Activated naive CD8-positive, alpha-beta T cell treated with anti-CD3 and anti-CD28 coated beads, Interleukin-2, amount 10 ng/mL, durations not matched to agents 7 days and 5 days (primary cell): ENCODE measurements around the gene LDLRAP1. TPM values are rescaled to one million over a fixed set of nuclear protein-coding genes. Genes with fewer than 3 reads are reported as not detected.

Experiments
- ATAC-seq: fragments of 150-1000 bp; cut with Tn5 transposase; one replicate; pipeline ENCODE4 v1.10.0; 2021; ENCODE audit warnings: low read depth, moderate library complexity
- POLR2A ChIA-PET: fragments of 350-600 bp; sonication (Branson Sonifier 250); formaldehyde crosslinking; loops from one replicate; lab custom pipeline; 2021; ENCODE audit warnings: antibody characterized with exemption; lab: Charles Lee
- DNase-seq: peaks from one replicate; pipeline ENCODE4 v3.0.0; 2021
- H3K27ac Mint-ChIP-seq: one replicate; pipeline ENCODE4 v1.8.0; 2022; ENCODE audit warnings: mild to moderate bottlenecking, mixed read lengths
- H3K27me3 Mint-ChIP-seq: one replicate; pipeline ENCODE4 v1.8.0; 2022; ENCODE audit warnings: mild to moderate bottlenecking, moderate library complexity, mixed read lengths
- H3K36me3 Mint-ChIP-seq: one replicate; pipeline ENCODE4 v1.8.0; 2021; ENCODE audit warnings: mild to moderate bottlenecking, mixed read lengths
- H3K4me1 Mint-ChIP-seq: one replicate; pipeline ENCODE4 v1.8.0; 2021; ENCODE audit warnings: mixed read lengths
- H3K4me3 Mint-ChIP-seq: one replicate; pipeline ENCODE4 v1.8.0; 2022; ENCODE audit warnings: mild to moderate bottlenecking, moderate library complexity, mixed read lengths
- H3K9me3 Mint-ChIP-seq: one replicate; pipeline ENCODE4 v1.8.0; 2021; ENCODE audit warnings: mixed read lengths
- total RNA-seq, 2 experiments: library from RNA; stranded (reverse); gene quantifications; one replicate each; pipeline ENCODE4 v1.2.3, GENCODE V29; 2021

The LDLRAP1 gene
- total RNA-seq, 2 experiments from 2014 or later: 77.3 to 79.6 TPM

GRCh38 chr1:25543005-25543424 lies 391 bp upstream of the LDLRAP1 start:
- H3K4me3 Mint-ChIP-seq: peak overlapping the region; percentile 42
- DNase-seq: no peak
- H3K4me1 Mint-ChIP-seq: peaks cover 26% of the 10 kb centered on the region
- peaks cover 5% of the 10 kb centered on the region for H3K36me3 Mint-ChIP-seq
- no peak overlapping the region for H3K27ac Mint-ChIP-seq
- ATAC-seq: no peak
- H3K9me3 Mint-ChIP-seq: no peaks in the 10 kb centered on the region
- H3K27me3 Mint-ChIP-seq: peaks cover 2% of the 10 kb centered on the region
- POLR2A ChIA-PET: interaction anchor here (1.2 to 2.4 kb wide), 5 partner anchors 11 to 76 kb away, joined by 3 to 13 read pairs (median 7); no protein-coding TSS in a partner anchor

GRCh38 chr1:25544243-25544764 lies 898 bp downstream of the LDLRAP1 start:
- peaks cover 5% of the 10 kb centered on the region for H3K36me3 Mint-ChIP-seq
- H3K4me1 Mint-ChIP-seq: peaks cover 38% of the 10 kb centered on the region
- peak overlapping the region; percentile 88 for H3K4me3 Mint-ChIP-seq
- peaks cover 2% of the 10 kb centered on the region for H3K27me3 Mint-ChIP-seq
- POLR2A ChIA-PET: interaction anchor here (1.2 to 2.4 kb wide), 4 partner anchors 9 to 23 kb away, joined by 4 to 13 read pairs (median 8); no protein-coding TSS in a partner anchor
- no peaks in the 10 kb centered on the region for H3K9me3 Mint-ChIP-seq
- no peak for ATAC-seq
- H3K27ac Mint-ChIP-seq: peak overlapping the region; percentile 70
- DNase-seq: no peak

- no peak for ATAC-seq
- H3K27me3 Mint-ChIP-seq: peaks cover 2% of the 10 kb centered on the region
- no peak for DNase-seq
- peak overlapping the region; percentile 70 for H3K27ac Mint-ChIP-seq
- POLR2A ChIA-PET: interaction anchor here (1.9 to 2.4 kb wide), 2 partner anchors 9 to 20 kb away, joined by 9 to 13 read pairs; no protein-coding TSS in a partner anchor
- H3K9me3 Mint-ChIP-seq: no peaks in the 10 kb centered on the region
- H3K4me1 Mint-ChIP-seq: peaks cover 43% of the 10 kb centered on the region
- H3K4me3 Mint-ChIP-seq: peak overlapping the region; percentile 88
- peaks cover 5% of the 10 kb centered on the region for H3K36me3 Mint-ChIP-seq
Observed at GRCh38 chr1:25544819-25545218, 1.4 kb downstream of the LDLRAP1 start.

GRCh38 chr1:25545767-25546166 lies 2.4 kb downstream of the LDLRAP1 start:
- ATAC-seq (no peak), DNase-seq (no peak)
- peak overlapping the region; percentile 88 for H3K4me3 Mint-ChIP-seq
- no peaks in the 10 kb centered on the region for H3K9me3 Mint-ChIP-seq
- H3K27me3 Mint-ChIP-seq: peaks cover 2% of the 10 kb centered on the region
- peaks cover 53% of the 10 kb centered on the region for H3K4me1 Mint-ChIP-seq
- POLR2A ChIA-PET: interaction anchor here (2.1 kb wide), 1 partner anchor 19 kb away, joined by 6 read pairs; no protein-coding TSS in a partner anchor
- H3K27ac Mint-ChIP-seq: no peak overlapping the region
- peaks cover 5% of the 10 kb centered on the region for H3K36me3 Mint-ChIP-seq

GRCh38 chr1:25546193-25546592 lies 2.8 kb downstream of the LDLRAP1 start:
- ATAC-seq (no peak), DNase-seq (no peak)
- peaks cover 2% of the 10 kb centered on the region for H3K27me3 Mint-ChIP-seq
- H3K4me1 Mint-ChIP-seq: peaks cover 56% of the 10 kb centered on the region
- POLR2A ChIA-PET: interaction anchor here (2.1 kb wide), 1 partner anchor 19 kb away, joined by 6 read pairs; no protein-coding TSS in a partner anchor
- no peak overlapping the region for H3K27ac Mint-ChIP-seq
- peaks cover 5% of the 10 kb centered on the region for H3K36me3 Mint-ChIP-seq
- no peak overlapping the region for H3K4me3 Mint-ChIP-seq
- H3K9me3 Mint-ChIP-seq: no peaks in the 10 kb centered on the region

- Mint-ChIP-seq H3K27ac (peak overlapping the region; percentile 91), H3K36me3 (peaks cover 6% of the 10 kb centered on the region), H3K27me3 (no peaks in the 10 kb centered on the region), H3K9me3 (no peaks in the 10 kb centered on the region), H3K4me3 (peak overlapping the region; percentile 74), H3K4me1 (peaks cover 75% of the 10 kb centered on the region)
- POLR2A ChIA-PET: interaction anchor here (1.3 to 4.9 kb wide), 4 partner anchors 12 to 301 kb away, joined by 4 to 56 read pairs (median 15); partner anchors contain the start of genes MTFR1L and RSRP1
- no peak for ATAC-seq
- DNase-seq: no peak
Observed at GRCh38 chr1:25548601-25549000, 5.2 kb downstream of the LDLRAP1 start.

- ATAC-seq: peak; percentile 92
- peaks cover 6% of the 10 kb centered on the region for H3K36me3 Mint-ChIP-seq
- POLR2A ChIA-PET: interaction anchor here (0.9 to 4.9 kb wide), 6 partner anchors 11 to 828 kb away, joined by 3 to 56 read pairs (median 7); partner anchors contain the start of genes MTFR1L and RSRP1
- H3K9me3 Mint-ChIP-seq: no peaks in the 10 kb centered on the region
- H3K4me1 Mint-ChIP-seq: peaks cover 76% of the 10 kb centered on the region
- peak overlapping the region; percentile 74 for H3K4me3 Mint-ChIP-seq
- H3K27me3 Mint-ChIP-seq: no peaks in the 10 kb centered on the region
- peak overlapping the region; percentile 91 for H3K27ac Mint-ChIP-seq
- DNase-seq: peak; percentile 82
Observed at GRCh38 chr1:25549273-25550154, 6.1 kb downstream of the LDLRAP1 start.

- DNase-seq (no peak), ATAC-seq (peak; percentile 25)
- no peaks in the 10 kb centered on the region for H3K9me3 Mint-ChIP-seq
- H3K27ac Mint-ChIP-seq: peak overlapping the region; percentile 91
- H3K36me3 Mint-ChIP-seq: peaks cover 6% of the 10 kb centered on the region
- POLR2A ChIA-PET: interaction anchor here (1.1 to 4.9 kb wide), 4 partner anchors 10 to 828 kb away, joined by 3 to 56 read pairs (median 15); partner anchors contain the start of gene MTFR1L
- no peaks in the 10 kb centered on the region for H3K27me3 Mint-ChIP-seq
- H3K4me3 Mint-ChIP-seq: peak overlapping the region; percentile 74
- peaks cover 70% of the 10 kb centered on the region for H3K4me1 Mint-ChIP-seq
Observed at GRCh38 chr1:25550155-25550506, 6.7 kb downstream of the LDLRAP1 start.

GRCh38 chr1:25550683-25551310 lies 7.4 kb downstream of the LDLRAP1 start:
- peak overlapping the region; percentile 65 for H3K27ac Mint-ChIP-seq
- H3K36me3 Mint-ChIP-seq: peaks cover 11% of the 10 kb centered on the region
- DNase-seq (no peak), ATAC-seq (no peak)
- peaks cover 66% of the 10 kb centered on the region for H3K4me1 Mint-ChIP-seq
- H3K27me3 Mint-ChIP-seq: no peaks in the 10 kb centered on the region
- H3K4me3 Mint-ChIP-seq: peak overlapping the region; percentile 1
- H3K9me3 Mint-ChIP-seq: no peaks in the 10 kb centered on the region
- POLR2A ChIA-PET: interaction anchor here (1.8 to 4.9 kb wide), 3 partner anchors 10 to 269 kb away, joined by 10 to 56 read pairs (median 20); partner anchors contain the start of gene MTFR1L

GRCh38 chr1:25553749-25554429 lies 10.5 kb downstream of the LDLRAP1 start:
- Mint-ChIP-seq H3K36me3 (peaks cover 21% of the 10 kb centered on the region), H3K27ac (no peak overlapping the region), H3K27me3 (no peaks in the 10 kb centered on the region), H3K9me3 (no peaks in the 10 kb centered on the region), H3K4me1 (peaks cover 66% of the 10 kb centered on the region), H3K4me3 (no peak overlapping the region)
- no peak for DNase-seq
- POLR2A ChIA-PET: interaction anchor here (0.7 to 2.3 kb wide), 3 partner anchors 10 to 55 kb away, joined by 3 to 9 read pairs (median 9); partner anchors contain the start of gene LDLRAP1
- no peak for ATAC-seq

- Mint-ChIP-seq H3K4me1 (peaks cover 65% of the 10 kb centered on the region), H3K27me3 (no peaks in the 10 kb centered on the region), H3K36me3 (peaks cover 21% of the 10 kb centered on the region), H3K4me3 (no peak overlapping the region), H3K27ac (no peak overlapping the region), H3K9me3 (no peaks in the 10 kb centered on the region)
- POLR2A ChIA-PET: interaction anchor here (0.5 to 2.3 kb wide), 4 partner anchors 11 to 118 kb away, joined by 3 to 9 read pairs (median 7); partner anchors contain the start of gene LDLRAP1
- ATAC-seq: no peak
- no peak for DNase-seq
Observed at GRCh38 chr1:25554430-25554780, 11.0 kb downstream of the LDLRAP1 start.
